Femur (tissue), 1 donor: Measurements from ENCODE around the gene MAPK11.

Experiments used
- DNase-seq: peaks from one replicate; pipeline ENCODE4 v3.0.0-alpha.2; 2017

Gene MAPK11

DNA sequence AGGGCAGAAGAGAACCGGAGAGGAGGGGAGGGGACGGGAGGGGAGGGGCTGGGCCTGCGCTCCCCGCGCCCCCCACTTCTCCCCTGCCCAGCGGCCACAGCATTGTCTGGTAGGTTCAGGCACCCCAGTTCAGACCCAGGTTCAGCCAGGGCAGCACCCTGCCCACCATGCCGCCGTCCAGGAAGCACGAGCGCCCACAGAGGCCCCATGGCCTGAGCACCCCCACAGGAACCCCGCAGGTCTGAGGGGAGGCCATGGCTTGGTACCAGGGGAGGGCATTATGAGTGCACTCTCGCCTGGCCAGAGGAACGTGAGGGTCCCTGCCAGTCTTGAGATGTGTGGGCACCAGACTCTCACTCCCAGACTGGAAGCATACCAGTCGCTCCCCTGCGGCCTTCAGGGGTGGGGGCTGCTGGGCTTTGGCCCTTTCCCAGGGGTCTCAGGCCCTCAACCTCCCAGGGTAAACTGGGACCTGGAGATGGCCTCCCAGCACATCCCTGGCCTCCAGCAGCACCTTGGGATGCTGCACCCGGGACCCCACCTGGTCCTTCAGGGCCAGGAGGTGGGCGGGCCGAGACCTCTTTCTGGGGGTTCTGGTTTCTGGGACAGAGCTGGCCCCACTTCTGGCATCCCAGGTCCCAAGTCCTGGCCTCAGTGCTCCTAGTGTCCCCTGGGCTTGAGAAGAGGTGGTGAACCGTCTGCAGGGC lies 37.9 kb upstream of the MAPK11 start:
- DNase-seq = peak; percentile 63

- DNase-seq = peak; percentile 91
Observed at GRCh38 chr22:50306753-50307749, 36.9 kb upstream of the MAPK11 start, which contains the start of gene PLXNB2. TSS of gene PLXNB2 (minus strand) at chr22:50307646. CDS start at chr22:50290584, 17,062 bp downstream.

GRCh38 chr22:50305923-50306566 lies 35.9 kb upstream of the MAPK11 start:
- DNase-seq = peak; percentile 90

DNA sequence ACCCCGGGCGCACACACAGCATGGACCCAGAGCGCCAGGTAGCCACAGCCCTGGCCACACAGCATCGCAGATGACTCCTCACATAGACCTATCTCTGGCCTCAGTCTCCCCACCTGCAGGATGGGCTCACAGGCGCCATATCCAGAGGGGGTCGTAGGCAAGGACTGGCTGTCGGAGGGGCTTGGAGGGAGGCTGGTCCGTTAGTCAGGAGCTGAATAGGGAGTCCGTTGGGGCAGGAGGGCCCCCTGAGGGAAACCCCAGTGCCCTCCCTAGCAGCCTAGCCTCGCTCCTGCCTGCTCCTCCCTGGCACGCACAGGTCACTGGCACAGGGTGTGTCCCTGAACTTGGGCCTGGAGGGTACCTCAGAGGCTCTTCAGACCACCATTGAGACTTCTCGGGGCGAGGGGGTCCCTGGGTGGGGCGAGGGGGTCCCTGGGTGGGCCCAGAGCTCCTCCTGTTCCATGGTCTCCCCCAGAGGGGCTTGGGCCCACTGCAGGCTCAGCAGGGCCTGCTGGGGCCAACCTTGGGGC lies 35.3 kb upstream of the MAPK11 start:
- DNase-seq = no peak

GRCh38 chr22:50304528-50305392 lies 34.6 kb upstream of the MAPK11 start:
- DNase-seq = no peak

- no peak for DNase-seq
Observed at GRCh38 chr22:50303848-50304527, 33.8 kb upstream of the MAPK11 start.

DNA sequence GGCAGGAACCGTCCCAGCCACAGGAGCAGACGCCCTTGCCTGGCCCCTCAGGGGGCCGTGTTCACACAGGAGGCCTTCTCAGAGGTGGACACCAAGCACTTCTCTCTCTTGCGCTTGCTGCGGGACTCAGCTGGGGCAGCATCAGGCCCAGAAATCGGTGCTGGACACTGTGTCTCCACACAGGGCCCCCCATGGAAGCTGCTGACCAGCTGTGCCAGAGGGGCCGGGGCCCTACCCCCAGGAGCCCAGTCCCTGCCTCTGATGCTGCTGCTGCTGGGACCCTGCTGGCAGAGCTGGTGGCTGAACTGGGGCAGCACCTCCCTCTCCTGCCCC lies 33.3 kb upstream of the MAPK11 start:
- DNase-seq = no peak

- DNase-seq = peak; percentile 66
Observed at GRCh38 chr22:50302564-50302963, 32.4 kb upstream of the MAPK11 start.

DNA sequence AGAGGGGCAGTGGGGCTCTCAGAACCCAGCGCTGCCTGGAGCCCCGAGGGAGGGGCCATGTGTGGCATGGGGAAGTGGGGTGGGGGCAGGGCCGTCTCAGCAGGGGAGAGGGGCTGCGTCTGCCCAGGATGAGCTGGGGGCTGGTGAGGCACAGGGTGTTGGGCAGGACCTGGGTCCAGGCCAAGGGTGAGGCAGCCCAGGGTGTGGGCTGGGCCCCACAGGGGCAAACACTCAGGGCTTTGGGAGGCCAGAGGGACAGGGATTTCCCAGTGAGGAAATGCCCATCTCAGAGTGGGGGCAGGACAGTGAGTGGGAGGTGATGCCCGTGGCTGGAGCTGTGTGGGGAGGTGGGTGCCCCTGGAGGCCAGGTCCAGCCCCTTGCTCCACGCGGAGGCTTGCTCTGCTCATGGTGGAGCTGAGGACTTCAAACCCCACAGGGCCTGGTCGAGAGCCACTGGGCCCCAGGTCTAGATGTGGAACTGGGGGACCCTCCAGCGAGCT lies 31.9 kb upstream of the MAPK11 start:
- no peak for DNase-seq

DNA sequence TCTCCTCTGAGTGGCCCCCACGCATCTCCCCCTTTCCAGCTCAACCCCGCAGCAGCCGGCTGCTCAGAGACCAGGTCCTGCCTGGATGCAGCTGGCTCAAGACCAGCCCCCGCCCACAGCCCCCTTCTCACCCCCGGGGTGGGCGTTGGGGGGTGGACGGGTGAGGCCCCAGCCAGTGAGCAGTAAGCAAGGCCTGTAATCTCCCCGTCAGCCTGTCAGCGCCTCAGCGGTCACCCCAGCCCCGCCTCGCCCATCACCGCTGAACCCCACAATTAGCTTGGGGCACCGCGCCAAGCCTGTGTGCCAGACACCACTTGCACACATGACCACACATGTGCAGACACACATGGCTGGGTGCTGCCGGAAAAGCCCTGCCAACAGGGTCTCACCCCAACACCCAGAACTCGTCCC lies 31.4 kb upstream of the MAPK11 start:
- DNase-seq = peak; percentile 85

- DNase-seq = no peak
Observed at GRCh38 chr22:50300620-50301257, 30.6 kb upstream of the MAPK11 start.

DNA sequence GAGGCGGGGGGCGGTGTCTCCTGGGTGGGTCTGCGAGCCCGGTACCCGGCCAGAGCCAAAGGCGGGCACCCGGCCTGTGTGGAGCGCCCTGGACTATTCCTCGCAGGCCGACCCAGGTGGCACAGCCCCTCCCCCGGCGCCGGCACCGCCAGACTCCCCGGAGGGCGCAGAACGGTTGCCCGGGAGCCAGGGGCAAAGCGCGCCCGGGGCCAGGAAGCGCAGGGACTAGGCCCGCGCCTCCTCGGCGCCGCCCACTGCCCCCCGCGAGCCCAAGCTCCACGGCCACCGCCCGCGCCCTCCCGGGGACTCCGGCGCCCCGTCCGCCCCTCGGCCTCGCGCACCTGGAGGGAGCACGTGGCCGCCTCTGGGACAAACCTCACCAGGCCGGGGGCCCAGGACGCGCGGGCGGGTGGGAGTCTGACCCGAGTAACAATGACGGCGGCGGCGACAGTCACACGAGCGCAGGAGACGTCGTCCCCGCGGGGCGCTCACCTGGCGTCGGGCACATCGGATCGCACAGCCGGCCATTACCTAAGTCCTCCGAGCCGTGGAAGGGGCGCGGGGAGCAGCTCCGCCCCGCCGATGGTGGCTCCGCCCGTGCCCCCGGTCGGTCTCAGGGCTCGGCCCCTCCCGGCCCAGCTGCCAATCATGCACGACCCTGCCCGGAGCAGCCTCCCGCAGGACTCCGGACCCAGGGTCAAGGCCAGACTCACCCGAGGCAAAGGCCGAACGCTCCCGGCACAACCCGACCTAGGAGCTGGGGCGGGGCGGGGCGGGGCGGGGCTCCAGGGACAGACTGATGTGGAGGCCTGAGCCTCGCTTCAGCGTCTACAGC lies 29.8 kb upstream of the MAPK11 start:
- DNase-seq = no peak

DNA sequence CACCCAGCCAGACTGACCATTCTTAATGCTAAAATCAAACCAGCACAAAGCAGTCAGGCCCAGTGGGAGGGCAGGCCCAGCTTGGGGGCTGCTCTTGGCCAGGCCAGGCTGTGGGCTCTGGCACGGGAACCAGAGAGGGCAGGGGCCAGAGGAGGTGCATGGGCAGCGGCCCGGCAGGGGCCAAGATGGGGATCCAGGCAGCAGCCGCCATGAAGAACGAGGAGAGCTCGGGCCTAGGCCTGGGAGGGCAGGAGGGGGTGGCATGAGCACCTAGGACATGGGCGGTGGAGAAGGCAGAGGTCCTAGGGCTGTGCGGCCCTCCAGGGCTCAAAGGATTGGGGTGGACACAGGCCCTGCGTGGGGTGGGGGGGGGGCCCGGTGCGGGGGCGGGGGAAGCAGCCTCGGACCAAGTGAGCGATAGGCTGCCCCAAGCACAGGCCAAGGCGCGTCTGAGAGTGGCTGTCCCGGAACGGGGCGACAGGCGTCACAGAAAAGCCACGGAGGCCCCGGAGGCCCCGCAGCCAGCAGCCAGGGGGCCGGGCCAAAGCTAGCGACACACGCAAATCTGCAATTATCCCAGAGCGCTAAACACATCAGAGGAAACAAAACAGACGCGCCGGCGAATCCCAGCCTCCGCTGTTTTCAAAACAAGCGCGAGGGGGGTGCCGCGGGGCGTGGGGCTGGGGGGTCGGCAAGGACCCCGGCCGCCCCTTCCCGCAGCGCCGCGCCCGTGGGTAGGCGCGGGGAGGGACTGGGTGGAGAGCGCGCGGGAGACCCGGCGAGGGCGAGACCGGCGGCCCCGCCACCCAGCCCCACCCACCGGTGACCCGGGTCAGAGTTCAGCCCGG lies 29.0 kb upstream of the MAPK11 start:
- peak; percentile 65 for DNase-seq

- DNase-seq = no peak
Observed at GRCh38 chr22:50298266-50298637, 28.1 kb upstream of the MAPK11 start.

DNA sequence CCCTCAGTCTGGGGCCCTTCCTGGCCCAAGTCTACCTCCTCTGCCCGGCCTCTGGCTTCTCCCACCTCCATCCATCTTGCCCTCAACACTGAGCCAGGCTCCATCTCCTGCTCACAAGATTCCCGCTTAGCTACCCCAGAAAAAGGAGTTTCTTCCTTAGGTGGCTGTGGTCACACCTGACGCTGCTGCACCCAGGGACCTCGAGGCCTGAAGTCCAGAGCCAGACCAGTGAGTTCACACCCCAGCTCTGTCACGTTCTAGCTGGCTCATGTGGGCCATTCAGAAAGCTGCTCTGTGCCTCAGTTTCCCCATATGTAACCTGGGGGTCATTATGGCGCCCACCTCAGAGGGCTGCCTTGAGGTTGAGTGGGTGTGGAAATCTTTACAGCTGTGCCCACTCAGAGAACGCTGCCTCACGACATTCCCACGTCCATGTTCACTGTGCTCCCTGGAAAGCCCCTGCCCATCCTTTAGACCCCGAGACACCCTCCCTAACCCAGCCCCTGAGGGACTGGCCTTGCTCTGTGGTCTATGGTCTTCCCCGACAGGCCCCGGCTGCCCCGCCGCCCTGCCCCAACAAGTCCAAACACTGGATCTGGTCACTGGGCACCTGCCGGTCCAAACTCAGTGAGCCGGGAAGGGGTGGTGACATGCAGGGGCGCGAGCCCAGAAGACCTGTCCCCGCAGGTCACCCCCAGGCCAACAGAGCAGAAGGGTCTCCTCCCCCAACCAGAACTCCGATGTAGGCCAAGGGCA lies 27.5 kb upstream of the MAPK11 start:
- no peak for DNase-seq

GRCh38 chr22:50296658-50297490 lies 26.7 kb upstream of the MAPK11 start:
- DNase-seq = no peak

- no peak for DNase-seq
Observed at GRCh38 chr22:50294319-50294656, 24.1 kb upstream of the MAPK11 start.
